ENCODE results near the gene RRN3.
"Not testable (repeated sequence)": the region's sequence is repeated elsewhere in the genome, so short reads cannot be mapped to it uniquely, and the experiment has no call there.

Gene RRN3

GRCh38 chr16:15099366-15099909 lies 5.4 kb upstream of the RRN3 start:
- DNase-seq, result not testable (repeated sequence)

- DNase-seq, result not testable (repeated sequence)
Measured at GRCh38 chr16:15096583-15096972, 2.5 kb upstream of the RRN3 start.

GRCh38 chr16:15093571-15093954 lies 509 bp downstream of the RRN3 start:
- not testable (repeated sequence) for DNase-seq

GRCh38 chr16:15090663-15091269 lies 3.3 kb downstream of the RRN3 start:
- not testable (repeated sequence) for DNase-seq

GRCh38 chr16:15082788-15083187 lies 11.3 kb downstream of the RRN3 start:
- DNase-seq, result not testable (repeated sequence)

- not testable (repeated sequence) for DNase-seq
Measured at GRCh38 chr16:15080883-15081282, 13.2 kb downstream of the RRN3 start.

GRCh38 chr16:15076161-15076560 lies 17.9 kb downstream of the RRN3 start:
- not testable (repeated sequence) for DNase-seq

GRCh38 chr16:15073101-15073500 lies 21.0 kb downstream of the RRN3 start:
- no peak for DNase-seq

- DNase-seq, result not testable (repeated sequence)
Measured at GRCh38 chr16:15071916-15072769, 21.9 kb downstream of the RRN3 start.

- not testable (repeated sequence) for DNase-seq
Measured at GRCh38 chr16:15071013-15071412, 23.1 kb downstream of the RRN3 start.

- DNase-seq, result not testable (repeated sequence)
Measured at GRCh38 chr16:15066690-15067089, 27.4 kb downstream of the RRN3 start.

- DNase-seq, result not testable (repeated sequence)
Measured at GRCh38 chr16:15065961-15066360, 28.1 kb downstream of the RRN3 start.

- DNase-seq, result not testable (repeated sequence)
Measured at GRCh38 chr16:15062085-15062810, 31.8 kb downstream of the RRN3 start.

- DNase-seq, result no peak
Measured at GRCh38 chr16:15059324-15059723, 34.7 kb downstream of the RRN3 start.

GRCh38 chr16:15057681-15058417 lies 36.2 kb downstream of the RRN3 start:
- DNase-seq, result no peak

GRCh38 chr16:15055141-15056053 lies 38.7 kb downstream of the RRN3 start:
- no peak for DNase-seq

- no peak for DNase-seq
Measured at GRCh38 chr16:15054357-15055140, 39.5 kb downstream of the RRN3 start.

- DNase-seq, result no peak
Measured at GRCh38 chr16:15053904-15054303, 40.2 kb downstream of the RRN3 start.

- DNase-seq, result no peak
Measured at GRCh38 chr16:15052747-15053476, 41.2 kb downstream of the RRN3 start.
